Neural progenitor cell (in vitro differentiated cells): ENCODE results near the gene SLC39A2. TPM values are rescaled to one million over a fixed set of nuclear protein-coding genes. Genes with fewer than 3 reads are reported as not detected.
"Not testable (repeated sequence)": the region's sequence is repeated elsewhere in the genome, so short reads cannot be mapped to it uniquely, and the experiment has no call there.

Experiments used
- DNase-seq: peaks from one replicate; pipeline ENCODE4 v3.0.0-alpha.2; 2016; ENCODE audit warnings: low spot score
- H2AFZ ChIP-seq: fragments of 200-600 bp; sonication (generic); replicated peaks from 2 replicates; pipeline ENCODE4 v1.6.1; 2016; ENCODE audit warnings: antibody characterized with exemption
- H3F3A ChIP-seq: fragments of 200-600 bp; sonication (generic); 2 replicates; pipeline ENCODE4 v1.6.1; 2016; ENCODE audit warnings: antibody characterized with exemption, low read depth
- H3K27ac ChIP-seq: fragments of 200-600 bp; sonication (generic); 2 replicates; pipeline ENCODE4 v1.5.1; 2016; ENCODE audit warnings: mild to moderate bottlenecking
- H3K27me3 ChIP-seq: fragments of 200-600 bp; sonication (generic); 2 replicates; pipeline ENCODE4 v1.6.1; 2016; ENCODE audit warnings: mild to moderate bottlenecking, moderate library complexity
- H3K36me3 ChIP-seq: fragments of 200-600 bp; sonication (generic); 2 replicates; pipeline ENCODE4 v1.5.1; 2016
- H3K4me1 ChIP-seq: fragments of 200-600 bp; sonication (generic); 2 replicates; pipeline ENCODE4 v1.6.1; 2016; ENCODE audit warnings: mixed run types
- H3K4me2 ChIP-seq: fragments of 200-600 bp; sonication (generic); 2 replicates; pipeline ENCODE4 v1.6.1; 2016
- H3K4me3 ChIP-seq: fragments of 200-600 bp; sonication (generic); 2 replicates; pipeline ENCODE4 v1.5.1; 2016
- H3K79me2 ChIP-seq: fragments of 200-600 bp; sonication (generic); 2 replicates; pipeline ENCODE4 v1.6.1; 2016; ENCODE audit warnings: low read depth
- H3K9ac ChIP-seq: fragments of 200-600 bp; sonication (generic); 2 replicates; pipeline ENCODE4 v1.6.1; 2016
- H3K9me3 ChIP-seq: fragments of 200-600 bp; sonication (generic); 2 replicates; pipeline ENCODE4 v1.5.1; 2016; ENCODE audit warnings: low read depth
- H4K20me1 ChIP-seq: fragments of 200-600 bp; sonication (generic); 2 replicates; pipeline ENCODE4 v1.6.1; 2016; ENCODE audit warnings: low read depth
- H3K27ac Mint-ChIP-seq: 3 replicates; pipeline ENCODE4 v1.8.0; 2021; ENCODE audit warnings: mixed read lengths
- H3K27me3 Mint-ChIP-seq: 2 replicates; pipeline ENCODE4 v1.8.0; 2022; ENCODE audit warnings: low read depth, mild to moderate bottlenecking, inconsistent platforms, moderate library complexity, mixed read lengths; ENCODE audit not compliant: insufficient read depth
- H3K36me3 Mint-ChIP-seq: 3 replicates; pipeline ENCODE4 v1.8.0; 2021; ENCODE audit warnings: mixed read lengths
- H3K4me1 Mint-ChIP-seq: 3 replicates; pipeline ENCODE4 v1.8.0; 2021; ENCODE audit warnings: mixed read lengths
- H3K4me3 Mint-ChIP-seq: 3 replicates; pipeline ENCODE4 v1.8.0; 2021; ENCODE audit warnings: mild to moderate bottlenecking, moderate library complexity, mixed read lengths
- H3K9me3 Mint-ChIP-seq: 3 replicates; pipeline ENCODE4 v1.8.0; 2020; ENCODE audit warnings: mixed read lengths
- CTCF ChIP-seq: fragments of 200-600 bp; sonication (generic); IDR thresholded peaks from 2 replicates; pipeline ENCODE4 v1.5.1; 2017; ENCODE audit warnings: antibody characterized with exemption, mild to moderate bottlenecking
- EZH2 ChIP-seq: fragments of 200-600 bp; sonication (generic); IDR thresholded peaks from 2 replicates; pipeline ENCODE4 v1.6.1; 2017; ENCODE audit warnings: antibody characterized with exemption, mild to moderate bottlenecking, moderate library complexity
- EZH2phosphoT487 ChIP-seq: fragments of 200-600 bp; sonication (generic); IDR thresholded peaks from 2 replicates; pipeline ENCODE4 v1.6.1; 2017; ENCODE audit warnings: antibody characterized with exemption
- total RNA-seq: library from RNA; depleted of rRNA; stranded (reverse); fragments of >200 nt; gene quantifications from 2 replicates; pipeline ENCODE4 v1.2.3, GENCODE V29; 2015; ENCODE audit warnings: low replicate concordance

Gene SLC39A2
- not detected in 2 replicates for total RNA-seq

- Histone ChIP-seq H3K4me3 (no peak within 1 kb of the TSS), H3K4me1 (peaks cover 2% of the 10 kb centered on the region), H3K79me2 (no peaks in the 10 kb centered on the region), H4K20me1 (no peaks in the 10 kb centered on the region), H2AFZ (no peak within 1 kb of the TSS), H3K27me3 (no peaks in the 10 kb centered on the region), H3K4me2 (no peak within 1 kb of the TSS), H3K9ac (no peak within 1 kb of the TSS), H3K9me3 (no peaks in the 10 kb centered on the region), H3K36me3 (no peaks in the 10 kb centered on the region), H3F3A (peaks cover 11% of the 10 kb centered on the region), H3K27ac (no peak within 1 kb of the TSS)
- Mint-ChIP-seq H3K4me1 (peaks cover 17% of the 10 kb centered on the region), H3K27ac (peak within 1 kb of the TSS; percentile 21), H3K27me3 (no peaks in the 10 kb centered on the region), H3K36me3 (peaks cover 19% of the 10 kb centered on the region), H3K9me3 (no peaks in the 10 kb centered on the region), H3K4me3 (no peak within 1 kb of the TSS)
- no peak for TF ChIP-seq CTCF
- TF ChIP-seq EZH2: no peak
- no peak for TF ChIP-seq EZH2phosphoT487
- DNase-seq: peak; percentile 59
These were observed at the start of gene SLC39A2 for GRCh38 chr14:20998674-20999366. TSS of gene SLC39A2 (plus strand) at chr14:20999293. CDS start at chr14:20999447, 154 bp downstream.

- H3K36me3 Mint-ChIP-seq, DNase-seq, H3K9me3 ChIP-seq, H3K79me2 ChIP-seq, H3K27ac ChIP-seq, H3K4me2 ChIP-seq, H3K4me3 Mint-ChIP-seq, H3F3A ChIP-seq, H3K27me3 ChIP-seq, H3K4me1 Mint-ChIP-seq, H3K4me1 ChIP-seq, H3K27me3 Mint-ChIP-seq, H4K20me1 ChIP-seq, H3K36me3 ChIP-seq, H3K9me3 Mint-ChIP-seq, H2AFZ ChIP-seq, H3K9ac ChIP-seq, H3K4me3 ChIP-seq, H3K27ac Mint-ChIP-seq: not testable (repeated sequence)
These were observed 44.2 kb upstream of the SLC39A2 start, which contains the start of gene RNASE2 for GRCh38 chr14:20954736-20955537. TSS of gene RNASE2 (plus strand) at chr14:20955487. CDS start at chr14:20955772, 285 bp downstream.

- not testable (repeated sequence) for H3K4me2 ChIP-seq, H4K20me1 ChIP-seq, H3K27me3 Mint-ChIP-seq, H3K79me2 ChIP-seq, H3K27ac ChIP-seq, H3K36me3 ChIP-seq, H3K9me3 ChIP-seq, H3K4me1 ChIP-seq, H3F3A ChIP-seq, H3K4me3 ChIP-seq, H3K9ac ChIP-seq, H3K27me3 ChIP-seq, H2AFZ ChIP-seq, DNase-seq, H3K4me3 Mint-ChIP-seq, H3K27ac Mint-ChIP-seq, H3K36me3 Mint-ChIP-seq, H3K9me3 Mint-ChIP-seq, H3K4me1 Mint-ChIP-seq
These were observed 43.6 kb upstream of the SLC39A2 start for GRCh38 chr14:20955538-20955873.

GRCh38 chr14:20956376-20956976, 42.6 kb upstream of the SLC39A2 start:
- Mint-ChIP-seq H3K4me3 (no peak overlapping the region), H3K27ac (no peak overlapping the region), H3K27me3 (peaks cover 2% of the 10 kb centered on the region), H3K36me3 (no peaks in the 10 kb centered on the region), H3K9me3 (no peaks in the 10 kb centered on the region), H3K4me1 (no peaks in the 10 kb centered on the region)
- no peaks in the 10 kb centered on the region for H3K79me2 ChIP-seq
- H3K9ac ChIP-seq: no peak overlapping the region
- no peaks in the 10 kb centered on the region for H4K20me1 ChIP-seq
- H3K36me3 ChIP-seq: no peaks in the 10 kb centered on the region
- no peaks in the 10 kb centered on the region for H3K27me3 ChIP-seq
- no peak for DNase-seq
- H3K4me2 ChIP-seq: no peak overlapping the region
- TF ChIP-seq CTCF (no peak), EZH2phosphoT487 (no peak), EZH2 (no peak)
- no peaks in the 10 kb centered on the region for H3K9me3 ChIP-seq
- no peak overlapping the region for H2AFZ ChIP-seq
- no peak overlapping the region for H3K4me3 ChIP-seq
- no peaks in the 10 kb centered on the region for H3F3A ChIP-seq
- no peak overlapping the region for H3K27ac ChIP-seq
- H3K4me1 ChIP-seq: no peaks in the 10 kb centered on the region

- not testable (repeated sequence) for H3K27ac ChIP-seq, H3K79me2 ChIP-seq, H3K4me3 ChIP-seq, DNase-seq, H3K9ac ChIP-seq, H3K9me3 Mint-ChIP-seq, H3K4me1 ChIP-seq, H3K27me3 Mint-ChIP-seq, H3F3A ChIP-seq, H3K27ac Mint-ChIP-seq, H2AFZ ChIP-seq, H3K9me3 ChIP-seq, H3K4me3 Mint-ChIP-seq, H3K4me1 Mint-ChIP-seq, H3K4me2 ChIP-seq, H3K36me3 Mint-ChIP-seq, H3K36me3 ChIP-seq, H3K27me3 ChIP-seq, H4K20me1 ChIP-seq
These were observed 40.1 kb upstream of the SLC39A2 start for GRCh38 chr14:20958946-20959345.
